Peyer's patch (tissue), 4 donors: Measurements from ENCODE around the gene XPR1. TPM values are rescaled to one million over a fixed set of nuclear protein-coding genes. Genes with fewer than 3 reads are reported as not detected.
A peak's percentile ranks its signal among the peaks of the same experiment; 100 is the strongest.

Source experiments
- DNase-seq, 3 donors: peaks; one replicate each; pipeline ENCODE4 v3.0.0-alpha.2; 2017 to 2019
- H3K27ac ChIP-seq, 4 donors: fragments of 200-600 bp; sonication (generic); one replicate each; pipeline ENCODE4 v1.5.1; 2016 to 2019
- H3K27me3 ChIP-seq, 2 donors: fragments of 200-600 bp; sonication (generic); one replicate each; pipeline ENCODE4 v1.5.1; 2019
- H3K36me3 ChIP-seq, 3 donors: fragments of 200-600 bp; sonication (generic); one replicate each; pipeline ENCODE4 v1.5.1; 2016 to 2019
- H3K4me1 ChIP-seq, 4 donors: fragments of 200-600 bp; sonication (generic); one replicate each; pipeline ENCODE4 v1.5.1; 2016 to 2019
- H3K4me3 ChIP-seq, 4 donors: fragments of 200-600 bp; sonication (generic); 1 replicate in 3 of 4; 2 replicates in 1 of 4; pipeline ENCODE4 v1.5.1; 2016 to 2019; ENCODE audit warnings: mild to moderate bottlenecking in 1 of 4
- H3K9me3 ChIP-seq, 4 donors: fragments of 200-600 bp; sonication (generic); one replicate each; pipeline ENCODE4 v1.5.1; 2016 to 2019; ENCODE audit warnings: mild to moderate bottlenecking in 1 of 4
- CTCF ChIP-seq, 6 experiments: fragments of 450-650 bp in 4 of 6; fragments of 200-600 bp in 2 of 6; sonication (generic) in 1 of 6; IDR thresholded peaks; one replicate each; pipeline ENCODE4 v1.5.1; 2017 to 2019; ENCODE audit warnings: antibody characterized with exemption in 6 of 6, mild to moderate bottlenecking in 3 of 6, moderate library complexity in 1 of 6
- POLR2A ChIP-seq, 2 donors: fragments of 450-650 bp; IDR thresholded peaks; one replicate each; pipeline ENCODE4 v1.5.1; 2017; ENCODE audit warnings: antibody characterized with exemption in 2 of 2, mild to moderate bottlenecking in 2 of 2, moderate library complexity in 2 of 2
- total RNA-seq, 4 donors: library from RNA; depleted of rRNA; stranded (reverse); fragments of >200 nt; gene quantifications; one replicate each; pipeline ENCODE4 v1.1.0, GENCODE V29; 2016

Gene XPR1
- total RNA-seq, 4 donors from 2014 or later = 29.7 to 59.7 (median 53.9) TPM

- Histone ChIP-seq H3K36me3 (peaks cover 0 to 5% (median 0%) of the 10 kb centered on the region in 3 donors), H3K27me3 (no peaks in the 10 kb centered on the region), H3K4me3 (peak overlapping the region in 2 of 4 donors; percentile 44 to 45), H3K9me3 (no peaks in the 10 kb centered on the region), H3K4me1 (no peaks in the 10 kb centered on the region), H3K27ac (no peak overlapping the region)
- TF ChIP-seq POLR2A (IDR thresholded peaks at IDR 0.05) (peak in 1 of 2 donors; percentile 24), CTCF (IDR thresholded peaks at IDR 0.05) (no peak)
- peak; percentile 37 to 85 (median 83) for DNase-seq
These were observed 303.7 kb downstream of the XPR1 start for GRCh38 chr1:180935326-180936109.

GRCh38 chr1:180936110-180937011, 304.5 kb downstream of the XPR1 start:
- TF ChIP-seq POLR2A (IDR thresholded peaks at IDR 0.05) (no peak), CTCF (IDR thresholded peaks at IDR 0.05) (no peak)
- DNase-seq = no peak
- Histone ChIP-seq H3K4me3 (no peak overlapping the region), H3K36me3 (peaks cover 0 to 5% (median 0%) of the 10 kb centered on the region in 3 donors), H3K4me1 (no peaks in the 10 kb centered on the region), H3K27me3 (no peaks in the 10 kb centered on the region), H3K27ac (no peak overlapping the region), H3K9me3 (no peaks in the 10 kb centered on the region)

- H3K4me1 ChIP-seq = no peaks in the 10 kb centered on the region
- H3K9me3 ChIP-seq = no peaks in the 10 kb centered on the region
- H3K27ac ChIP-seq = no peak overlapping the region
- no peak overlapping the region for H3K4me3 ChIP-seq
- no peaks in the 10 kb centered on the region for H3K27me3 ChIP-seq
- DNase-seq = no peak
- TF ChIP-seq CTCF (IDR thresholded peaks at IDR 0.05) (no peak), POLR2A (IDR thresholded peaks at IDR 0.05) (no peak)
- peaks cover 0 to 5% (median 0%) of the 10 kb centered on the region in 3 donors for H3K36me3 ChIP-seq
These were observed 305.2 kb downstream of the XPR1 start for GRCh38 chr1:180937012-180937372.

GRCh38 chr1:180937624-180938225, 305.9 kb downstream of the XPR1 start:
- no peaks in the 10 kb centered on the region for H3K9me3 ChIP-seq
- H3K27me3 ChIP-seq = no peaks in the 10 kb centered on the region
- H3K4me1 ChIP-seq = no peaks in the 10 kb centered on the region
- TF ChIP-seq CTCF (IDR thresholded peaks at IDR 0.05) (no peak), POLR2A (IDR thresholded peaks at IDR 0.05) (no peak)
- peaks cover 0 to 5% (median 0%) of the 10 kb centered on the region in 3 donors for H3K36me3 ChIP-seq
- H3K27ac ChIP-seq = no peak overlapping the region
- H3K4me3 ChIP-seq = no peak overlapping the region
- no peak for DNase-seq

- Histone ChIP-seq H3K27me3 (no peaks in the 10 kb centered on the region), H3K27ac (no peak overlapping the region), H3K36me3 (peaks cover 0 to 5% (median 0%) of the 10 kb centered on the region in 3 donors), H3K4me1 (no peaks in the 10 kb centered on the region), H3K9me3 (no peaks in the 10 kb centered on the region), H3K4me3 (no peak overlapping the region)
- TF ChIP-seq POLR2A (IDR thresholded peaks at IDR 0.05) (no peak), CTCF (IDR thresholded peaks at IDR 0.05) (no peak)
- no peak for DNase-seq
These were observed 307.4 kb downstream of the XPR1 start for GRCh38 chr1:180939073-180939710.
